Left colon (tissue), 2 donors: ENCODE data around the gene BHLHE23. TPM values are rescaled to one million over a fixed set of nuclear protein-coding genes. Genes with fewer than 3 reads are reported as not detected.

ENCODE experiments used
- ATAC-seq: fragments of 200-7000 bp; cut with Tn5 transposase; one replicate; pipeline ENCODE4 v1.9.1; 2020; ENCODE audit warnings: mild to moderate bottlenecking, moderate library complexity
- DNase-seq, 2 donors: peaks; one replicate each; pipeline ENCODE4 v3.0.0-alpha.2; 2020
- intact Hi-C, 2 donors: fragments of 100-400 bp; cut with DNase I in 1 of 2; cut with micrococcal nuclease in 1 of 2; formaldehyde crosslinking; loops; one replicate each; pipeline versions ENCODE4 v1.11.2 to v1.14.0; 2022; cut with DNase I, micrococcal nuclease
- long read RNA-seq: library from polyadenylated mRNA; unstranded; transcript quantifications from one replicate; pipeline ENCODE4 v2.0.0, GENCODE V29; 2021
- total RNA-seq, 2 donors: library from RNA; stranded (reverse); fragmentation: NEBNext Ultra II Directional; extraction: Animal tissue kit (Norgen Biotek cat#: 25700); gene quantifications; one replicate each; pipeline ENCODE4 v1.2.1, GENCODE V29; 2021
- donor health status: DM: no; HTN: no; CAD: no.
- donor health status: DM: yes; HTN: yes; CAD: no.

BHLHE23 gene
- not detected for total RNA-seq
- long read RNA-seq: 0 reads

GRCh38 chr20:63006540-63007359 lies at the start of gene BHLHE23:
Gene BHLHE23, minus strand, starts transcription at chr20:63006964. Its CDS starts 190 bp downstream, at chr20:63006774.
- no peak for DNase-seq
- intact Hi-C loops: loop anchor here in 1 of 2 donors (10.0 kb wide), 1 partner anchor 112 kb away; no protein-coding TSS in a partner anchor
- ATAC-seq: no peak

- intact Hi-C loops: loop anchor here (10.0 kb wide), 2 partner anchors 129 to 179 kb away; partner anchors contain the start of gene BIRC7 (in 1 of the 2)
- ATAC-seq: no peak
Measured at GRCh38 chr20:63055575-63056235, 48.9 kb upstream of the BHLHE23 start.

GRCh38 chr20:63054681-63055240 lies 48.0 kb upstream of the BHLHE23 start:
- intact Hi-C loops: loop anchor here (10.0 kb wide), 2 partner anchors 130 to 180 kb away; partner anchors contain the start of gene BIRC7 (in 1 of the 2)
- DNase-seq (no peak), ATAC-seq (no peak)

More at GRCh38 chr20:63055575-63056235, 48.9 kb upstream of the BHLHE23 start:
- DNase-seq: no peak

GRCh38 chr20:63054103-63054474 lies 47.3 kb upstream of the BHLHE23 start:
- intact Hi-C loops: loop anchor here (10.0 kb wide), 2 partner anchors 131 to 181 kb away; partner anchors contain the start of gene BIRC7 (in 1 of the 2)
- no peak for ATAC-seq
- DNase-seq: no peak

GRCh38 chr20:63053432-63054102 lies 46.8 kb upstream of the BHLHE23 start:
- DNase-seq (no peak), ATAC-seq (no peak)
- intact Hi-C loops: loop anchor here (10.0 kb wide), 2 partner anchors 131 to 181 kb away; partner anchors contain the start of gene BIRC7 (in 1 of the 2)

- intact Hi-C loops: loop anchor here (10.0 kb wide), 2 partner anchors 132 to 182 kb away; partner anchors contain the start of gene BIRC7 (in 1 of the 2)
- no peak for ATAC-seq
Measured at GRCh38 chr20:63052571-63053431, 46.0 kb upstream of the BHLHE23 start.

GRCh38 chr20:63051911-63052310 lies 45.1 kb upstream of the BHLHE23 start:
- ATAC-seq: no peak
- intact Hi-C loops: loop anchor here (10.0 kb wide), 2 partner anchors 133 to 183 kb away; partner anchors contain the start of gene BIRC7 (in 1 of the 2)
- DNase-seq: no peak

More at GRCh38 chr20:63052571-63053431, 46.0 kb upstream of the BHLHE23 start:
- DNase-seq: no peak

GRCh38 chr20:63051186-63051860 lies 44.6 kb upstream of the BHLHE23 start:
- intact Hi-C loops: loop anchor here (10.0 kb wide), 2 partner anchors 133 to 183 kb away; partner anchors contain the start of gene BIRC7 (in 1 of the 2)
- DNase-seq (no peak), ATAC-seq (no peak)

- DNase-seq: no peak
- intact Hi-C loops: loop anchor here (10.0 kb wide), 2 partner anchors 134 to 184 kb away; partner anchors contain the start of gene BIRC7 (in 1 of the 2)
- no peak for ATAC-seq
Measured at GRCh38 chr20:63050406-63050805, 43.6 kb upstream of the BHLHE23 start.

- DNase-seq: no peak
- intact Hi-C loops: loop anchor here (10.0 kb wide), 2 partner anchors 135 to 185 kb away; partner anchors contain the start of gene BIRC7 (in 1 of the 2)
- no peak for ATAC-seq
Measured at GRCh38 chr20:63049561-63050221, 42.9 kb upstream of the BHLHE23 start.

GRCh38 chr20:63049191-63049518 lies 42.4 kb upstream of the BHLHE23 start:
- ATAC-seq: no peak
- intact Hi-C loops: no loop called here
- DNase-seq: no peak

- ATAC-seq (no peak), DNase-seq (no peak)
- intact Hi-C loops: no loop called here
Measured at GRCh38 chr20:63048516-63049190, 41.9 kb upstream of the BHLHE23 start.

- DNase-seq (no peak), ATAC-seq (no peak)
- intact Hi-C loops: no loop called here
Measured at GRCh38 chr20:63047946-63048345, 41.2 kb upstream of the BHLHE23 start.

GRCh38 chr20:63047267-63047666 lies 40.5 kb upstream of the BHLHE23 start:
- intact Hi-C loops: no loop called here
- DNase-seq (no peak), ATAC-seq (no peak)

- no peak for DNase-seq
- intact Hi-C loops: no loop called here
- ATAC-seq: no peak
Measured at GRCh38 chr20:63046841-63047240, 40.1 kb upstream of the BHLHE23 start.

- intact Hi-C loops: no loop called here
- no peak for DNase-seq
- no peak for ATAC-seq
Measured at GRCh38 chr20:63045991-63046390, 39.2 kb upstream of the BHLHE23 start.
